NCI-H446 (cell line): ENCODE data around the gene VAPA.

Source experiments
- DNase-seq, 2 experiments: peaks; one replicate each; lab custom pipeline; 2025; lab: John Stamatoyannopoulos, UW

The VAPA gene

GRCh38 chr18:9974279-9974915 is 60.6 kb downstream of the VAPA start:
- no peak for DNase-seq

GRCh38 chr18:9975658-9976057 is 61.8 kb downstream of the VAPA start:
- DNase-seq = no peak

GRCh38 chr18:9982711-9983110 is 68.9 kb downstream of the VAPA start:
- DNase-seq = no peak

GRCh38 chr18:9984080-9984479 is 70.3 kb downstream of the VAPA start:
- DNase-seq = no peak

GRCh38 chr18:9985641-9986040 is 71.8 kb downstream of the VAPA start:
- no peak for DNase-seq

- no peak for DNase-seq
Observed at GRCh38 chr18:9986156-9986930, 72.5 kb downstream of the VAPA start.

DNA sequence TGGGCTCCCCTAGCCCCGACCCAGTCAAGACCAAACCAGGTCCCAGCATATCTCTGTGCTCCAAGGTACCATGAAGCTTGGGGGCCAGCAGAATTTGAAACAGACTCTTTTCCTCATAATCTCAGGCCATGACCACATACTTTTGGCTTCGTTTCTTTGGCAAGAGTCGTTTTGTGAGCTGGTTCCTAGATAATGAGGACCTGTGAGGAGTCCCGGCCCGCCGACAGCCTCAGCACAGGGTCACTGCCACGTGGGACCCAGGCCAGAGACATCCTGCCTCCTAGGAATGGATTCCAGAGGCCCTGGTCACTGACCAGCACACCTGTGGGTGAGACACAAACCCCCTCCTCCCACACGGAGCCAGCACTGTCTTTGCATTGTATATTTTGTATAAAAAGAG is 73.5 kb downstream of the VAPA start:
- DNase-seq = no peak

- no peak for DNase-seq
Observed at GRCh38 chr18:9987931-9988330, 74.1 kb downstream of the VAPA start.

GRCh38 chr18:9988665-9989064 is 74.8 kb downstream of the VAPA start:
- no peak for DNase-seq

- DNase-seq = no peak
Observed at GRCh38 chr18:9989481-9989880, 75.7 kb downstream of the VAPA start.

- DNase-seq = no peak
Observed at GRCh38 chr18:9991011-9992000, 77.5 kb downstream of the VAPA start.

- no peak for DNase-seq
Observed at GRCh38 chr18:9992300-9992972, 78.6 kb downstream of the VAPA start.

DNA sequence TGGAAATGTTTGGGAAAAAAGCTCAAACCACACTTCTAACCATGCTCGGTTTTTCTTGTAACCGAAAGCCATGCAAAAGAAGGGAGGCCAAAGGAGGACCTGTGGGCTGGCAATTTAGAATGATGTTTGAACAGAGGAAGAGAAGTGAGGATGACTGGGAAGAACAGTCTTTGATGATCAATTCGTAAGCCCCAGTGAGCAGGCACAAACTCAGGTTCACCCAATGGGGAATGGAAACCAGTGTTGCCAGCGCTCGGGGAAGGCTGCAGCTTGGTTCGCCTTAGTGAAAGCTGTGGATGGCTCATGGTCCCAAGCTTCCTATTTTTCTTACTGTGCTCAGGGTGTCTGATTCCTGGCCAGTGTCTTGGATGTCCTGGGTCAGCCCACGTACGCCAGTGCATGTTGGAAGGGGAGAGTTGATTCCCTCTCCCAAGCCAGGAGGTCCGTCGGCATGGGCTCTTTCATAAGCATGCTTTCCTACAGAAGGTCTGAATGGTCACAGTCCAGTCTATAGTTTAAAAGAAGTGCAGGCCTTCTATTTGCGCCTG is 79.2 kb downstream of the VAPA start:
- no peak for DNase-seq

- DNase-seq = no peak
Observed at GRCh38 chr18:9993521-9994025, 79.8 kb downstream of the VAPA start.

DNA sequence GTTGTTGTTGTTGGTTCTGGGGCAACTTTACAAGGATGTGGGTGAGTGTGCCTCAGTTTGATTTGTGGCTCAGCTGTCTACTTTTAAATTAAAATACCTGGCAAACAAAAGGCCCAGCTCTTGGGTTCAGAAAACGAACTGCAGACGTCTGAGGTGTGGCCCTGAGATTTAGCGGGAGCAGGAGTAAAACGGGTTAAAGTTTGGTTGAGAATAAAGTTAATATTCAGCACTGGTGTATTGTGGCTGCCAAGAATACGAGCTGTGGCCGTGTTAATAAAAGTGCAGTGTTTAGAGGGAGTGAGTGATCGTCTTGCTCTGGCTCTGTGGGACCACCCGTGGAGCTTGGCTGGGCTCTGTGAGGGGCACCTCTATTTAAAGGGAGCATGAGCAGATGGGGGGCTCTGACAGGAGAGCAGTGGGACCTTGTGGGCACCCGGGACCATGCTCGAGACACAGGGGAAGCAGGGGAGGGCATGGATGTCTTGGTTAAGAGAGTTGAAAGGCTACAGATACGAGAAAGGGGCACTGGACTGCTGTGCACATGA is 80.3 kb downstream of the VAPA start:
- DNase-seq = no peak

- DNase-seq = no peak
Observed at GRCh38 chr18:9994701-9995235, 81.0 kb downstream of the VAPA start.

DNA sequence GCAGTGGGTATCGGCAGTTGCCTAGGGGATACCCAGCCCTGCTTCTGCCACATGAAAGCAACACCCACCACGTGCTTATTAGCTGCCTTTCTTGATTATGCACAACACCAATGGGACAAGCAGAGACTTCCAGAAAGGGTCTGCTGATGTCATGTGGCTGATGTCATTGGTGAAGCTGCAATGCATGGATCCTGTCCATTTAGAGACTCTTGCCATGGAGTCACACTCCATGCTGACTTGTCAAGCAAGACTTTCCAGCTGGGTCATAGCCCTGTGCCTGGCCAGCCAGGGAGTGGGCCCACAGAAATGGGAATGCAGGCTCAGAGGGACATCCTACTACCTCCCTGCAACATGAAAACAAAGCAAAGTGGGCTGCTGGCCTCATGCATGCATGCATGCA is 81.8 kb downstream of the VAPA start:
- no peak for DNase-seq

DNA sequence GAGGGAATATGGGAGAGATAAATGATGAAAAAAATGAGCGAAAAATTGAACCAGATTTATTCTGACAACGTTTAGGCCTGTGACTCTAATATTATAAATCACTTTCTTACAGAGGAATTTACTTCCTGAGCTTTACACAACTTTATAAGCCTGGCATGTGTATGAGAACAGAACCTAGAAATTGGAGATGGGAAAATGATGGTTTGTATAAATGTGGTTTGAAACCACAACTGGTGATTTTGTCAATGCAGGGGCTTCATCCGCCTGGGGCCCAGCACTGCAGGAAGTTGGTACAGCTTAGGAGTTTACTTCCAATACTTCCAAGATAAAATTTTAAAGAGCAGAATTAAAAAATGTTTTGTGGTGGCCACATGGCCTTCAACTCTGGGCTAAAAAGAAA is 82.3 kb downstream of the VAPA start:
- no peak for DNase-seq

DNA sequence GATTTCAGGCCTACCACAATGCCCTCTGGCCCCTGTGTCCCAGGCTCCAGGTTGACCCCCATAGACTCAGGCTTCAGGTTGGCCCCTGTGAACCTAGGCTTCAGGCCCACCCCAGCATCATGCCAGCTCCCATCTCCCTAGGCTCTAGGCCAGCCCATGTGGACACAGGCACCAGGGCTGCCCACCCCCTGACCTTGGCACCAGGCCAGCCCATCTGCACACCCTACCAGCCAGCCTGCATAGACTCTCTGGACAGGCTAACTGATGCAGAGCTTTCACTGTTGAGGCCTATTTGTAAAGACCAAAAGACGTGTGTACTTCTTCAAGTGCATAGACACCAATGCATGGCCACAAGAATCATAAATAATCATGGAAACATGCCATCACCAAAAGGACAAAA is 83.9 kb downstream of the VAPA start:
- DNase-seq = no peak

DNA sequence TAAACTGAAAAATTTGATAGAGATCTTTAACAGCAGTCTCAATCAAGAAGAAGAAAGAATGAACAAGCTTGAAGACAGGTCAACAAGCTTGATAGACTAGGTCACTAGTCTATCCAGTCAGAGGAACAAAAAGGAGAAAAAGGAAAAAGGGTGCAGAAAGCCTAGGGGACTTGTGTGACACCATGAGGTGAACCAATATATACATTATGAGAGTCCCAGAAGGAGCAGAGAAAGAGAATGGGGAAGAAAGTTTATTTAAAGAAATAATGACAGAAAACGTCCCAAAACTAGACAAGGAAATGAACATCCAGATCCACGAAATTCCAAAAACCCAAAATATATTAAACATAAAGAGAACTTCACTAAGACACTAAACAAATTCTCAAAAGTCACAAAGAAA is 84.5 kb downstream of the VAPA start:
- DNase-seq = no peak

DNA sequence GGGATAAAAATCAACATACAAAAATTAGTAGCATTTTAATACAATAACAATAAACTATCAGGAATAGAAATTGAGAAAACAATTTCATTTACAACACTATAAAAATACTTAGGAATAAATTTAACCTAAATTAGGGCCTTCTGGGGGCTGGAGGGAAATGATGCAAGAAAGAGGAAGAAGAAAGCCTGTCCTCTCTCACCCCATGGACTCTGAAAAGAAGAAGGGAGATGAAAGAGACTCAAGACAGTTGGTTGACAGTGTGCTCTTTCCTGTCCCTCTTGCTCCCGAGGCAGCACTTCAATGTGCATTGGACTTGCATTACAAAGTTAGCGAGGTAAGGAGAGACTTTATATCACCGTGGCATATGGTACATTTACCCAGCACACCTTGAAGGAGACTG is 88.5 kb downstream of the VAPA start:
- no peak for DNase-seq
